PC-9 (cell line): ENCODE results near the gene PROC. TPM values are rescaled to one million over a fixed set of nuclear protein-coding genes. Genes with fewer than 3 reads are reported as not detected.

Source experiments
- BruUV-seq: library from RNA; stranded (reverse); fragments of 400-500 nt; replicated peaks from 2 replicates; lab custom pipeline; 2021; lab: Mats Ljungman, UMichigan
- CTCF ChIA-PET: fragments of 300-600 bp; sonication (Branson Sonifier 250); formaldehyde crosslinking; loops from one replicate; lab custom pipeline; 2022; ENCODE audit warnings: antibody characterized with exemption; lab: Charles Lee
- POLR2A ChIA-PET: fragments of 300-600 bp; sonication (Branson Sonifier 250); formaldehyde crosslinking; loops from one replicate; lab custom pipeline; 2022; ENCODE audit warnings: antibody characterized with exemption; ENCODE audit not compliant: unreplicated experiment; lab: Charles Lee
- DNase-seq, 2 experiments: peaks; one replicate each; pipeline versions ENCODE4 v3.0.0 to v3.0.0-alpha.2; 2015 to 2022; ENCODE audit warnings: mixed read lengths in 1 of 2
- H2AFZ ChIP-seq: fragments of 200-600 bp; sonication (generic); 2 replicates; pipeline ENCODE4 v1.8.1; 2017; ENCODE audit warnings: antibody characterized with exemption
- H3F3A ChIP-seq: fragments of 200-600 bp; sonication (generic); 2 replicates; pipeline ENCODE4 v1.8.1; 2017; ENCODE audit warnings: antibody characterized with exemption, mild to moderate bottlenecking, low read depth; ENCODE audit not compliant: insufficient read depth
- H3K27ac ChIP-seq: fragments of 200-600 bp; sonication (generic); 2 replicates; pipeline ENCODE4 v1.6.1; 2016; ENCODE audit warnings: mixed run types
- H3K27me3 ChIP-seq: fragments of 200-600 bp; sonication (generic); 2 replicates; pipeline ENCODE4 v1.6.1; 2016; ENCODE audit warnings: low read depth, mixed run types; ENCODE audit not compliant: insufficient read depth
- H3K36me3 ChIP-seq: fragments of 200-600 bp; sonication (generic); 2 replicates; pipeline ENCODE4 v1.6.1; 2016; ENCODE audit warnings: low read depth, mixed run types
- H3K4me1 ChIP-seq: fragments of 200-600 bp; sonication (generic); replicated peaks from 2 replicates; pipeline ENCODE4 v1.6.1; 2016; ENCODE audit warnings: mixed run types; ENCODE audit not compliant: insufficient read depth
- H3K4me2 ChIP-seq: fragments of 200-600 bp; sonication (generic); 2 replicates; pipeline ENCODE4 v1.6.1; 2017; ENCODE audit warnings: mixed run types
- H3K4me3 ChIP-seq: fragments of 200-600 bp; sonication (generic); 2 replicates; pipeline ENCODE4 v1.6.1; 2016; ENCODE audit warnings: mixed run types
- H3K79me2 ChIP-seq: fragments of 200-600 bp; sonication (generic); 2 replicates; pipeline ENCODE4 v1.6.1; 2017; ENCODE audit warnings: low read depth, mixed run types
- H3K9me2 ChIP-seq: fragments of 200-600 bp; sonication (generic); 2 replicates; pipeline ENCODE4 v1.8.1; 2017; ENCODE audit warnings: mild to moderate bottlenecking; ENCODE audit not compliant: insufficient read depth
- H3K9me3 ChIP-seq: fragments of 200-600 bp; sonication (generic); 2 replicates; pipeline ENCODE4 v1.8.1; 2016; ENCODE audit warnings: low read depth; ENCODE audit not compliant: insufficient read depth
- H4K20me1 ChIP-seq: fragments of 200-600 bp; sonication (generic); 2 replicates; pipeline ENCODE4 v1.8.1; 2017; ENCODE audit not compliant: insufficient read depth
- EZH2 ChIP-seq: fragments of 200-600 bp; sonication (generic); IDR thresholded peaks from 2 replicates; pipeline ENCODE4 v1.8.0; 2017; ENCODE audit warnings: antibody characterized with exemption, low read depth
- intact Hi-C: fragments of 100-400 bp; cut with micrococcal nuclease; formaldehyde crosslinking; loops from one replicate; pipeline ENCODE4 v1.10.0; 2022; ENCODE audit not compliant: unreplicated experiment
- total RNA-seq: library from RNA; stranded (reverse); gene quantifications from 2 replicates; pipeline ENCODE4 v1.2.3, GENCODE V29; 2021
- TF ChIP-seq, protein P1 (sequence below): fragments of 200-600 bp; sonication (generic); conservative IDR thresholded peaks from 2 replicates; pipeline ENCODE4 v1.6.1; 2017; ENCODE audit warnings: mixed run types, antibody characterized with exemption, mild to moderate bottlenecking, moderate library complexity

The PROC gene
- total RNA-seq, 1 experiment from 2014 or later = 6.1 TPM

DNA sequence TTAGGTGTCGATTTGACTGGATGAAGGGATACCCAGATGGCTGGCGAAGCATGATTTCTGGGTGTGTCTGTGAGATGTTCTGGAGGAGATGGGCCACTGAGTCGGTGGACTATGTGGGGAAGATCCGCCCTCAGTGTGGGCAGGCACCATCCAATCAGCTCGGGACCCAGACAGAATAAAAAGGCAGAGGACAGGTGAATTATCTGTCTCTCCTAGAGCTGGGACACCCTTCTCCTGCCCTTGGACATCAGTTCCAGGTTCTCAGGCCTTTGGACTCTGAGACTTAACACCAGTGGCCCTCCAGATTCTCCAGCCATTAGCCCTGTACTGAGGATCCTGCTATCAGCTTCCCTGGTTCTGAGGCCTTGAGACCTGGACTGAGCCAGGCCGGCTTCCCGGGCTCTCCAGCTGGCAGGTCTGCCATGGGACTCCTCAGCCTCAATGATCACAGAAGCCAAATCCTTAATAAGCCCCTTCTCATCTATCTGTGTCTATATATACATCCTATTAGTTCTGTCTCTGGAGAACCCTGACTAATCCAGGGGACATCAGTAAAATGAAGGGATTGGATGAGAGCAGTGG, 11.7 kb downstream of the PROC start:
- ChIA-PET POLR2A (no interaction called here), CTCF (no interaction called here)
- H3K4me1 ChIP-seq = 0 out of 2 replicates have a peak, but pooled peaks cover 5% of the 10 kb centered on the region
- H3K4me2 ChIP-seq = no peak overlapping the region
- no peaks in the 10 kb centered on the region for H3K36me3 ChIP-seq
- no peaks in the 10 kb centered on the region for H3K9me3 ChIP-seq
- H3F3A ChIP-seq = no peaks in the 10 kb centered on the region; the same call in 1 of the 2 replicates
- TF ChIP-seq, protein P1, sequence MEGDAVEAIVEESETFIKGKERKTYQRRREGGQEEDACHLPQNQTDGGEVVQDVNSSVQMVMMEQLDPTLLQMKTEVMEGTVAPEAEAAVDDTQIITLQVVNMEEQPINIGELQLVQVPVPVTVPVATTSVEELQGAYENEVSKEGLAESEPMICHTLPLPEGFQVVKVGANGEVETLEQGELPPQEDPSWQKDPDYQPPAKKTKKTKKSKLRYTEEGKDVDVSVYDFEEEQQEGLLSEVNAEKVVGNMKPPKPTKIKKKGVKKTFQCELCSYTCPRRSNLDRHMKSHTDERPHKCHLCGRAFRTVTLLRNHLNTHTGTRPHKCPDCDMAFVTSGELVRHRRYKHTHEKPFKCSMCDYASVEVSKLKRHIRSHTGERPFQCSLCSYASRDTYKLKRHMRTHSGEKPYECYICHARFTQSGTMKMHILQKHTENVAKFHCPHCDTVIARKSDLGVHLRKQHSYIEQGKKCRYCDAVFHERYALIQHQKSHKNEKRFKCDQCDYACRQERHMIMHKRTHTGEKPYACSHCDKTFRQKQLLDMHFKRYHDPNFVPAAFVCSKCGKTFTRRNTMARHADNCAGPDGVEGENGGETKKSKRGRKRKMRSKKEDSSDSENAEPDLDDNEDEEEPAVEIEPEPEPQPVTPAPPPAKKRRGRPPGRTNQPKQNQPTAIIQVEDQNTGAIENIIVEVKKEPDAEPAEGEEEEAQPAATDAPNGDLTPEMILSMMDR = no peak
- no peak for TF ChIP-seq EZH2
- no peak overlapping the region for H3K27ac ChIP-seq
- no TSS peak for BruUV-seq
- no peak for DNase-seq
- no peaks in the 10 kb centered on the region for H3K27me3 ChIP-seq
- no peaks in the 10 kb centered on the region for H3K79me2 ChIP-seq
- no peak overlapping the region for H2AFZ ChIP-seq
- no peak overlapping the region for H3K4me3 ChIP-seq
- intact Hi-C loops = no loop called here
- H3K9me2 ChIP-seq = no peaks in the 10 kb centered on the region
- H4K20me1 ChIP-seq = no peaks in the 10 kb centered on the region

DNA sequence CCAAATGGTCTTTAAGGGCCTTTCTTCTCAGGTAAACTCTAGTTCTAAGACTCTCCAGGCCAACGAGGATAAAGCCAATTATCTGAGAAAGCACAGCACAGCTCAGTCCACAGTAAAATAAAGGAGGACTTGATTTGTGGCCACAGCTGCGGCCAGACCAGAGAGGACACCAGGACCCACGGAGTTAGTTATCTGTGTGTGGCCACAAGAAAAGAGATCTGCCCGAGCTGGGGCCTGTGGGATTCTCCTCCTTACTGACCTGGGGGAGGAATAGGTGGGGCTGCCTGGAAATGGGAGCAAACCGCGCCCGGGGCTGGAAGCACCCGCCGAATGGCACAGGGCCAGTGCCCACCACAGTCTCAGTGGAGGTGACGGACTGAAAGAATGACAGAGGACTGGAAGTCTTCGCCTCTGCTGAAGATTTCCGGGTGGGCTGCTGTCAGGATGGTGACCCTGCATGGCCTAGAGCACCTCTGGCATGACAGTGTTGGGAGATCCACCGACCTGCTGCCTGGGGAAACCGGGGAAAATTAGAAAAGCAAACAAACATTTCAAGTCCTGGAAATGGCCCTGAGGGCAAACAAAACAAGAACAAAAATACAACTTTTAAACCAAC, 13.3 kb downstream of the PROC start:
- Histone ChIP-seq H3K9me3 (no peaks in the 10 kb centered on the region), H2AFZ (no peak overlapping the region), H3K36me3 (no peaks in the 10 kb centered on the region), H3K79me2 (no peaks in the 10 kb centered on the region), H3K27me3 (no peaks in the 10 kb centered on the region), H3K4me1 (0 out of 2 replicates have a peak, but pooled peaks cover 5% of the 10 kb centered on the region), H3F3A (no peaks in the 10 kb centered on the region; the same call in 1 of the 2 replicates), H3K9me2 (no peaks in the 10 kb centered on the region), H3K4me3 (no peak overlapping the region), H3K4me2 (no peak overlapping the region), H4K20me1 (no peaks in the 10 kb centered on the region), H3K27ac (no peak overlapping the region)
- BruUV-seq = no TSS peak
- intact Hi-C loops = no loop called here
- ChIA-PET CTCF (no interaction called here), POLR2A (interaction anchor here (0.6 kb wide), 1 partner anchor 30 kb away, joined by 6 read pairs; no protein-coding TSS in a partner anchor)
- TF ChIP-seq EZH2 = no peak
- TF ChIP-seq, protein P1 = no peak
- no peak for DNase-seq

DNA sequence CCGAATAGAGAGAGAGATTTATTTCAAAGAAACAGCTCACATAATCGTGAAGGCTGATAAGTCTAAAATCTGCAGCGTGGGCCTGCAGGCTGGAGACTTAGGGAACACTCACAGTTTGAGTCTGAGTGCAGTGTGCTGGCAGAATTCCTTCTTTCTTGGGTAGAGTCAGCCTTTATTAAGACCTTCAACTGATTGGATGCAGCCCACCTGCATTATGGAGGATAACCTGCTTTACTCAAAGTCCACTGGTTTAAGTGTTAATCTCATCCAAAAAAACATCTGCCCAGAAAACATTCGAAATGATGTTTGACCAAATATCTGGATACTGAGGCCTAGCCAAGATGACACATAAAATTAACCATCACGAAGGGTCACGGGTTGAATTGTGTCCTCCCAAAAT, 16.3 kb downstream of the PROC start:
- Histone ChIP-seq H3F3A (no peaks in the 10 kb centered on the region; the same call in 1 of the 2 replicates), H3K79me2 (no peaks in the 10 kb centered on the region), H3K4me1 (0 out of 2 replicates have a peak, but pooled peaks cover 5% of the 10 kb centered on the region), H4K20me1 (no peaks in the 10 kb centered on the region), H3K9me3 (no peaks in the 10 kb centered on the region), H2AFZ (no peak overlapping the region), H3K4me3 (no peak overlapping the region), H3K36me3 (no peaks in the 10 kb centered on the region), H3K27me3 (no peaks in the 10 kb centered on the region), H3K4me2 (no peak overlapping the region), H3K9me2 (no peaks in the 10 kb centered on the region), H3K27ac (no peak overlapping the region)
- no peak for TF ChIP-seq EZH2
- TF ChIP-seq, protein P1 = no peak
- intact Hi-C loops = no loop called here
- no peak for DNase-seq
- BruUV-seq = no TSS peak
- ChIA-PET CTCF (no interaction called here), POLR2A (no interaction called here)
